Measurements from ENCODE around the gene L3MBTL4.

DNA sequence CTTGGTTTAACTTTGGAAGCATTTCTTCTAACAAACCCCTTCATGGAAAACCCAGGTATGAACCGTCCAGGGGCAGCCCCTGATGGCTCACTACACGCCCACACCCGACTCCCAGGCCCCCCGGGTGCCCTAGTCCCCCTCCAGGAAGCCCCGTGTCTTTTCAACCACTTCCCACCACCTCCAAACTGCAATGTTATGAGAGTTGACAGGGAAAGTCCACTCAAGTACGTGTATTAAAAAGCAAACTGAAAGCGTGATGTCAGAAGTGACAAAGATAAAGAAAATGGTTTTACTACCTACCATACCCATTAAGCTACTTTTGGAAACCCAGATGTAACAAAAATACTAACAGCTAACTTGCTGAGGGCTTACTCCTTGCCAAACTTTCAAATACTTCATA is 51.5 kb downstream of the L3MBTL4 start:
- TF ChIP-seq, protein P1, sequence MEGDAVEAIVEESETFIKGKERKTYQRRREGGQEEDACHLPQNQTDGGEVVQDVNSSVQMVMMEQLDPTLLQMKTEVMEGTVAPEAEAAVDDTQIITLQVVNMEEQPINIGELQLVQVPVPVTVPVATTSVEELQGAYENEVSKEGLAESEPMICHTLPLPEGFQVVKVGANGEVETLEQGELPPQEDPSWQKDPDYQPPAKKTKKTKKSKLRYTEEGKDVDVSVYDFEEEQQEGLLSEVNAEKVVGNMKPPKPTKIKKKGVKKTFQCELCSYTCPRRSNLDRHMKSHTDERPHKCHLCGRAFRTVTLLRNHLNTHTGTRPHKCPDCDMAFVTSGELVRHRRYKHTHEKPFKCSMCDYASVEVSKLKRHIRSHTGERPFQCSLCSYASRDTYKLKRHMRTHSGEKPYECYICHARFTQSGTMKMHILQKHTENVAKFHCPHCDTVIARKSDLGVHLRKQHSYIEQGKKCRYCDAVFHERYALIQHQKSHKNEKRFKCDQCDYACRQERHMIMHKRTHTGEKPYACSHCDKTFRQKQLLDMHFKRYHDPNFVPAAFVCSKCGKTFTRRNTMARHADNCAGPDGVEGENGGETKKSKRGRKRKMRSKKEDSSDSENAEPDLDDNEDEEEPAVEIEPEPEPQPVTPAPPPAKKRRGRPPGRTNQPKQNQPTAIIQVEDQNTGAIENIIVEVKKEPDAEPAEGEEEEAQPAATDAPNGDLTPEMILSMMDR (IDR thresholded peaks at IDR 0.05) = no peak
- TF ChIP-seq POLR2A (IDR thresholded peaks at IDR 0.05) = no peak
- TF ChIP-seq POLR2AphosphoS5 (IDR thresholded peaks at IDR 0.05) = no peak
